ENCODE results near the gene PARD3B. TPM values are rescaled to one million over a fixed set of nuclear protein-coding genes. Genes with fewer than 3 reads are reported as not detected.

Gene PARD3B
- total and polyA plus RNA-seq, 5 donors: 3.0 to 18.6 (median 15.6) TPM

- ATAC-seq: peak in 1 of 2 donors; percentile 73
- peaks cover 4% of the 10 kb centered on the region for H3K4me1 ChIP-seq (ENCODE audit: control insufficient read depth, insufficient read depth, low read length)
- intact Hi-C loops (cut with DNase I): no loop called here
- no peak overlapping the region for H3K27ac ChIP-seq (ENCODE audit: low read length)
- no peaks in the 10 kb centered on the region for H3K27me3 ChIP-seq (ENCODE audit: control insufficient read depth, insufficient read depth)
- WGBS: 81% methylated on average over 1 of the region's 1 CpG
- H3K9me3 ChIP-seq (ENCODE audit: control insufficient read depth, low read length): no peaks in the 10 kb centered on the region
- H3K4me3 ChIP-seq (ENCODE audit: low read length): no peak overlapping the region
- DNase-seq: no peak
These were observed 596.1 kb downstream of the PARD3B start for GRCh38 chr2:205141381-205141780.

GRCh38 chr2:205145888-205146287 lies 600.6 kb downstream of the PARD3B start:
- 97% methylated on average over 6 of the region's 6 CpGs for WGBS

DNA sequence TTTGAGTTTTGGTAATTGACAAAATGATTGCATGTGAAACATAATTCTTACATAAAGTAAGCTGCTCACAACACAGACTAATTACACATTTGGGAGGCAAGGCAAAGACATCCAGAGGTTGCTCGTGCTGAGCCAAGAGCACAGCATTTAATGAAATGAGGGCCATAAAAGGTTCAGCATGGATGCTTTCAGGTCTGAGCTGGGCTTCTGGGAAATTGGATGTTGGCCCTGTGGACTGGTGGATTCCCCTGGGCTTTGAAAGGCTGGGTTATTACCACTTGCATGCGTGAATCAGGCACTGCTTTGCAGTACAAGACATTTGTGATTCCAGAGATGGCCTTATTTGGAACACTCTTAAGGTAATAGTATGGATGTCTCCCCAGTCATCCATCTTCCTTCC lies 603.5 kb downstream of the PARD3B start:
- no peak for ATAC-seq
- intact Hi-C loops (cut with DNase I): no loop called here
- H3K4me1 ChIP-seq (ENCODE audit: control insufficient read depth, insufficient read depth, low read length): no peaks in the 10 kb centered on the region
- no peaks in the 10 kb centered on the region for H3K27me3 ChIP-seq (ENCODE audit: control insufficient read depth, insufficient read depth)
- H3K9me3 ChIP-seq (ENCODE audit: control insufficient read depth, low read length): no peaks in the 10 kb centered on the region
- no peak for DNase-seq
- H3K27ac ChIP-seq (ENCODE audit: low read length): no peak overlapping the region
- no peak overlapping the region for H3K4me3 ChIP-seq (ENCODE audit: low read length)
- WGBS: 76% methylated on average over 2 of the region's 2 CpGs

More at GRCh38 chr2:205145888-205146287, 600.6 kb downstream of the PARD3B start:
- no peaks in the 10 kb centered on the region for H3K9me3 ChIP-seq (ENCODE audit: control insufficient read depth, low read length)
- intact Hi-C loops (cut with DNase I): no loop called here
- no peaks in the 10 kb centered on the region for H3K4me1 ChIP-seq (ENCODE audit: control insufficient read depth, insufficient read depth, low read length)
- DNase-seq (peak in 2 of 3 donors; percentile 32 to 43), ATAC-seq (no peak)
- no peaks in the 10 kb centered on the region for H3K27me3 ChIP-seq (ENCODE audit: control insufficient read depth, insufficient read depth)
- H3K4me3 ChIP-seq (ENCODE audit: low read length): no peak overlapping the region
- no peak overlapping the region for H3K27ac ChIP-seq (ENCODE audit: low read length)

GRCh38 chr2:205156457-205156856 lies 611.2 kb downstream of the PARD3B start:
- no peaks in the 10 kb centered on the region for H3K27me3 ChIP-seq (ENCODE audit: control insufficient read depth, insufficient read depth)
- ATAC-seq: no peak
- H3K9me3 ChIP-seq (ENCODE audit: control insufficient read depth, low read length): no peaks in the 10 kb centered on the region
- H3K4me3 ChIP-seq (ENCODE audit: low read length): no peak overlapping the region
- H3K27ac ChIP-seq (ENCODE audit: low read length): no peak overlapping the region
- H3K4me1 ChIP-seq (ENCODE audit: control insufficient read depth, insufficient read depth, low read length): no peaks in the 10 kb centered on the region
- DNase-seq: no peak
- 93% methylated on average over 1 of the region's 1 CpG for WGBS
- intact Hi-C loops (cut with DNase I): no loop called here

GRCh38 chr2:205158404-205158803 lies 613.1 kb downstream of the PARD3B start:
- H3K4me3 ChIP-seq (ENCODE audit: low read length): no peak overlapping the region
- 91% methylated on average over 6 of the region's 6 CpGs for WGBS
- H3K27me3 ChIP-seq (ENCODE audit: control insufficient read depth, insufficient read depth): no peaks in the 10 kb centered on the region
- no peaks in the 10 kb centered on the region for H3K9me3 ChIP-seq (ENCODE audit: control insufficient read depth, low read length)
- no peaks in the 10 kb centered on the region for H3K4me1 ChIP-seq (ENCODE audit: control insufficient read depth, insufficient read depth, low read length)
- intact Hi-C loops (cut with DNase I): no loop called here
- H3K27ac ChIP-seq (ENCODE audit: low read length): no peak overlapping the region
- DNase-seq (no peak), ATAC-seq (no peak)

GRCh38 chr2:205161156-205161839 lies 616.0 kb downstream of the PARD3B start:
- Histone ChIP-seq H3K9me3 (ENCODE audit: control insufficient read depth, low read length) (no peaks in the 10 kb centered on the region), H3K4me1 (ENCODE audit: control insufficient read depth, insufficient read depth, low read length) (no peaks in the 10 kb centered on the region), H3K27ac (ENCODE audit: low read length) (no peak overlapping the region), H3K27me3 (ENCODE audit: control insufficient read depth, insufficient read depth) (no peaks in the 10 kb centered on the region), H3K4me3 (ENCODE audit: low read length) (no peak overlapping the region)
- no peak for DNase-seq
- intact Hi-C loops (cut with DNase I): no loop called here
- peak in 1 of 2 donors; percentile 52 for ATAC-seq
- 81% methylated on average over 5 of the region's 5 CpGs for WGBS

- Histone ChIP-seq H3K27ac (ENCODE audit: low read length) (no peak overlapping the region), H3K9me3 (ENCODE audit: control insufficient read depth, low read length) (no peaks in the 10 kb centered on the region), H3K4me3 (ENCODE audit: low read length) (no peak overlapping the region), H3K4me1 (ENCODE audit: control insufficient read depth, insufficient read depth, low read length) (no peaks in the 10 kb centered on the region), H3K27me3 (ENCODE audit: control insufficient read depth, insufficient read depth) (no peaks in the 10 kb centered on the region)
- intact Hi-C loops (cut with DNase I): no loop called here
- ATAC-seq (no peak), DNase-seq (peak in 2 of 3 donors; percentile 63 to 66)
- WGBS: 60% methylated on average over 2 of the region's 2 CpGs
These were observed 621.5 kb downstream of the PARD3B start for GRCh38 chr2:205166745-205167144.

DNA sequence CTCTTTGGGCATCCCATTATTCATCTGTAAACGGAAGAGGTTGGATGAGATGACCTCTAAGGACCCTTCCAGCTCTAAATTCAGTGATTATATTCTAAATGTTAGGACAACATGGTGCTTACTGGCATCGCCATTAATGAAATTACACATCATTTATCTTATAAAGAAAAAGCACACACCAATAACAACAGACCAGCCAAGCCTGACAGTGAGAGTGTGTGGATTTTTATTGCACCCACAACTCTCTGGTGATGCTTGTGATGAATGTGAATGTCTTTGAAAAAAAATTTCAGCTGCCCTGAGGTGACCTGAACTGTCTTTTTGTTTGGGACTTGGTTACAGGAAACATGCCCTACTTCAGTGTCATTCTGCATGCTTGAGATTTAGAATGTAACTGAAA lies 623.7 kb downstream of the PARD3B start:
- Histone ChIP-seq H3K4me3 (ENCODE audit: low read length) (no peak overlapping the region), H3K27ac (ENCODE audit: low read length) (no peak overlapping the region), H3K27me3 (ENCODE audit: control insufficient read depth, insufficient read depth) (no peaks in the 10 kb centered on the region), H3K4me1 (ENCODE audit: control insufficient read depth, insufficient read depth, low read length) (no peaks in the 10 kb centered on the region), H3K9me3 (ENCODE audit: control insufficient read depth, low read length) (no peaks in the 10 kb centered on the region)
- DNase-seq (no peak), ATAC-seq (no peak)
- WGBS: 91% methylated on average over 2 of the region's 2 CpGs
- intact Hi-C loops (cut with DNase I): no loop called here

- Histone ChIP-seq H3K4me1 (ENCODE audit: control insufficient read depth, insufficient read depth, low read length) (no peaks in the 10 kb centered on the region), H3K27ac (ENCODE audit: low read length) (no peak overlapping the region), H3K27me3 (ENCODE audit: control insufficient read depth, insufficient read depth) (no peaks in the 10 kb centered on the region), H3K9me3 (ENCODE audit: control insufficient read depth, low read length) (no peaks in the 10 kb centered on the region), H3K4me3 (ENCODE audit: low read length) (no peak overlapping the region)
- intact Hi-C loops (cut with DNase I): no loop called here
- DNase-seq: no peak
- peak in 1 of 2 donors; percentile 31 for ATAC-seq
- WGBS: 50% methylated on average over 3 of the region's 3 CpGs
These were observed 624.2 kb downstream of the PARD3B start for GRCh38 chr2:205169464-205169863.

- 89% methylated on average over 12 of the region's 12 CpGs for WGBS
These were observed 625.1 kb downstream of the PARD3B start for GRCh38 chr2:205170399-205170798.

DNA sequence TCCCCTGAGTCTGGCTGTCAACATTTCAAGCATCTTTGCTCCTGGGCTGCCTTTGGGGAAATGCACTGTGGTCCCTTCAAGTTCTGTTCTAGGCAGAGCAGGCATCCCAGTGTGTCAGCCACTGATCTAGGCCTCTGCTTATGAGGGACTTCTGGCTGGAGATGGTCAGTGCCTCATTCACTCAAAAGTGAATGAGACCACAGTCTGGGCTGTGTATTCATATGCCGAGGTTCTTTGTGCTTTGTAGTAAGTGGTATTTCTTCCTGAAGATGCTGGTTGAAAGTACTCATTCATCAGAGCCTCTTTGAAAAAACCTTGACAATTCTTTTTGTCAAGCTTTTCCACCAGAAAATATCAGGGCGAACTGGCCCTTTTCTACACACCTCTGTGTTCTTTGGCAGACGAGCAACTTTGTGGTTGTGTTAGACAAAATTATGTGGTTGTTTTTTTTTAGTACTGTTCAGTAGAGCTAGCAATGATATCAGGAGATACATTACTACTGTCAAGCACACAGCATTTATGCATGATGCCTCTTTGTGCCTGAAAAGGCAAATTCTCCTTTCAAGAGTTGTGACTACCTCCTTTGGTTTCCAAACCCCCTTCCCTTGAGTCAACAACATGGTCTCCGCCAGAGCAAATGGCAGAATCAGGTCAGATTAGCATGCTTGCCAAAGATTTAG lies 626.1 kb downstream of the PARD3B start:
- WGBS: 77% methylated on average over 4 of the region's 4 CpGs
- intact Hi-C loops (cut with DNase I): no loop called here

More at GRCh38 chr2:205170399-205170798, 625.1 kb downstream of the PARD3B start:
- no peaks in the 10 kb centered on the region for H3K4me1 ChIP-seq (ENCODE audit: control insufficient read depth, insufficient read depth, low read length)
- H3K4me3 ChIP-seq (ENCODE audit: low read length): no peak overlapping the region
- H3K27me3 ChIP-seq (ENCODE audit: control insufficient read depth, insufficient read depth): no peaks in the 10 kb centered on the region
- no peak overlapping the region for H3K27ac ChIP-seq (ENCODE audit: low read length)
- no peak for ATAC-seq
- intact Hi-C loops (cut with DNase I): no loop called here
- no peaks in the 10 kb centered on the region for H3K9me3 ChIP-seq (ENCODE audit: control insufficient read depth, low read length)
- DNase-seq: no peak

More for the DNA sequence above, 626.1 kb downstream of the PARD3B start:
- Histone ChIP-seq H3K4me3 (ENCODE audit: low read length) (no peak overlapping the region), H3K4me1 (ENCODE audit: control insufficient read depth, insufficient read depth, low read length) (no peaks in the 10 kb centered on the region), H3K9me3 (ENCODE audit: control insufficient read depth, low read length) (no peaks in the 10 kb centered on the region), H3K27ac (ENCODE audit: low read length) (no peak overlapping the region), H3K27me3 (ENCODE audit: control insufficient read depth, insufficient read depth) (no peaks in the 10 kb centered on the region)
- ATAC-seq (no peak), DNase-seq (no peak)

All from right cardiac atrium (tissue), 5 donors.